Right forelimb (tissue), 1 donor: ENCODE measurements around the gene MARCKS.

Source experiments
- DNase-seq: peaks from one replicate; pipeline ENCODE4 v3.0.0-alpha.2; 2018

The MARCKS gene

GRCh38 chr6:113854531-113855499 is 2.3 kb upstream of the MARCKS start:
- peak; percentile 95 for DNase-seq

DNA sequence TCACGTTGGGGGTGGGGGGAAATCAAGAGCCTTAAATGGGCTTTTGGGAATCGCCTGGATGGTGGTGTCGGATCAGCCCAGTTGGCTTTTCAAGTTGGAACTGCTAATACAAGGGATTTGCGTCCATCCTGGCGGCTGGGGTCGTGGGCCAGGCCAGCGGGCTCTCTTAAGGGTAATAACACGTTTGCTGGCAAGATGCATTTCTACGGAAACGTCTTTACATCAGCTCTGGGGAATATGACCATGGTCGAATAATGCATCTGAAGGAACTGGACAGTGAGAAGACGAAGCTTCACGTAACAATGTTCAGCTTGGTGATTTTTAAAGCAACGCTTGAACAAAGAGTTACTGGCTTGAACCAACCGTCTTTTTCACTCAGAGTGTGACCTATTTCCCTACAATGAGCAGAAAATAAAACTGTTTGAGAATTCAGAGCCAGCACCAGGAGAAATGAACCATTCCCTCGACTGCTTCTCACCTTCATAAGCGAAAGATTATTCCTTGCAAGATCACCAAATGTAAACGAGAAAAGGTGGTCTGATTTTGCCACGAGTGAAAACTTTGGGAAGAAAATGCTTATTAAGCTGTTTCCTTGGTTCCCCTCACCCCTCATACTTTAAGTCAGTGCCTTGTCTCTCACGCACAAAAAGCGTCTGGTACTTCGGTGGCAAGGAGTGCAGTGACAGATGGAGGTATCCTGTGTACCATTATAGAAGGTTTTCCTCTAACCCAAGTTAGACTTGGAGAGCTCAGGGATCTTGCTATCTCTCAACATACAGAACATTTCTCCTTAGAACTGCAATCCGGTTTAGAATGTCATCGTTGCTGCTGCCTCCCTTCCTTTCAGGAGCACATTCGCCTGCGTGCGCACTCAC is 1.4 kb upstream of the MARCKS start:
- DNase-seq: peak; percentile 76

GRCh38 chr6:113856375-113856624 is 845 bp upstream of the MARCKS start:
- DNase-seq: no peak

DNA sequence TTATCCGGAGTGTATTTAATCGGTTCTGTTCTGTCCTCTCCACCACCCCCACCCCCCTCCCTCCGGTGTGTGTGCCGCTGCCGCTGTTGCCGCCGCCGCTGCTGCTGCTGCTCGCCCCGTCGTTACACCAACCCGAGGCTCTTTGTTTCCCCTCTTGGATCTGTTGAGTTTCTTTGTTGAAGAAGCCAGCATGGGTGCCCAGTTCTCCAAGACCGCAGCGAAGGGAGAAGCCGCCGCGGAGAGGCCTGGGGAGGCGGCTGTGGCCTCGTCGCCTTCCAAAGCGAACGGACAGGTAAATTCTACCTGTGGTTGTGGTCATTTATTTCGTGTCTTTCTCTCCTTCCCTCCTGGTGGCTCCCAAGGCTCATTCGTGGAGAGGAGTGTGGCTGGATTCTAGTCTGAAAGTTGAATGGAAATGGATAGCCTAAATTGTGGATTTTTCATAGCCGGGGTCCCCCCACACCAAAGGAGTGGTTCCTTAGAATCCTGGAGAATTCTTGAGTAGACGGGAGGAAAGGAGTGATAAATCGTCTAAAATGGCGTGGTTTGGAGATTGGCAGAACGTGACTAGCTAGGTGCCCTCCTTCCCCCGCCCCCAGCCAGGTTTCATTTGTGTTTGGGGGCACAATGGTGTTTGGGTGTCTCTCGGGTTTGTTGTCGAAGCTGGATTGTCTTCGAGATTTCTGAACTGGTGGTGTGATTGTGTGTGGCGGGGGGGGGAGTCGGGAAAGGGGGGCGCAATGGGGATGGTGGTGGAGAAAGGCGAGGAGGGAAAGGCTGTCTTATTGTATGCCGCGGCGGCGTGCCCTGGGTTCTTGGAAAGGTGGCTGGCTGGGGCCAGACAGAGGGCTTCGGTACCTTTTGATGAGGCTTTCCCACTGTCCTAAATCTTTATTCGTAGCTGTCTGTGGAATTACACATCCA is 673 bp downstream of the MARCKS start:
- DNase-seq: peak; percentile 85

GRCh38 chr6:113858480-113859348 is 1.6 kb downstream of the MARCKS start:
- peak; percentile 96 for DNase-seq

DNA sequence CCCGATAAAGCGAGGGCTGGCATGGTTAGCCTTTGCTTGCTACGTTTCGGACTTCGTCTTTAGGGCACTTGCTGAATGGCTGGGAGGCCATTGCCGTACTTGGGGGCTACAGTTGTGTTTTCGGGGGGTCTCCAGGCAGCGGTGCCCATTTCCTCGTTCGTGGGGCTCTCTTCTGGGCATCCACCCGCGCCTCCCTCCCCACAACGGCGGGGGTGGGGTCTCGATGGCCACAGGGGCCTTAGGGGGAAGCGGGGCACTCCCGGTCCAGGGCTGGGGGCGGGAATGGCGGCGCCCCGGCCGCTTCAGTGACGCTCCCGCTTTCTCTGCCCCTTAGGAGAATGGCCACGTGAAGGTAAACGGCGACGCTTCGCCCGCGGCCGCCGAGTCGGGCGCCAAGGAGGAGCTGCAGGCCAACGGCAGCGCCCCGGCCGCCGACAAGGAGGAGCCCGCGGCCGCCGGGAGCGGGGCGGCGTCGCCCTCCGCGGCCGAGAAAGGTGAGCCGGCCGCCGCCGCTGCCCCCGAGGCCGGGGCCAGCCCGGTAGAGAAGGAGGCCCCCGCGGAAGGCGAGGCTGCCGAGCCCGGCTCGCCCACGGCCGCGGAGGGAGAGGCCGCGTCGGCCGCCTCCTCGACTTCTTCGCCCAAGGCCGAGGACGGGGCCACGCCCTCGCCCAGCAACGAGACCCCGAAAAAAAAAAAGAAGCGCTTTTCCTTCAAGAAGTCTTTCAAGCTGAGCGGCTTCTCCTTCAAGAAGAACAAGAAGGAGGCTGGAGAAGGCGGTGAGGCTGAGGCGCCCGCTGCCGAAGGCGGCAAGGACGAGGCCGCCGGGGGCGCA is 2.4 kb downstream of the MARCKS start:
- DNase-seq: peak; percentile 65

DNA sequence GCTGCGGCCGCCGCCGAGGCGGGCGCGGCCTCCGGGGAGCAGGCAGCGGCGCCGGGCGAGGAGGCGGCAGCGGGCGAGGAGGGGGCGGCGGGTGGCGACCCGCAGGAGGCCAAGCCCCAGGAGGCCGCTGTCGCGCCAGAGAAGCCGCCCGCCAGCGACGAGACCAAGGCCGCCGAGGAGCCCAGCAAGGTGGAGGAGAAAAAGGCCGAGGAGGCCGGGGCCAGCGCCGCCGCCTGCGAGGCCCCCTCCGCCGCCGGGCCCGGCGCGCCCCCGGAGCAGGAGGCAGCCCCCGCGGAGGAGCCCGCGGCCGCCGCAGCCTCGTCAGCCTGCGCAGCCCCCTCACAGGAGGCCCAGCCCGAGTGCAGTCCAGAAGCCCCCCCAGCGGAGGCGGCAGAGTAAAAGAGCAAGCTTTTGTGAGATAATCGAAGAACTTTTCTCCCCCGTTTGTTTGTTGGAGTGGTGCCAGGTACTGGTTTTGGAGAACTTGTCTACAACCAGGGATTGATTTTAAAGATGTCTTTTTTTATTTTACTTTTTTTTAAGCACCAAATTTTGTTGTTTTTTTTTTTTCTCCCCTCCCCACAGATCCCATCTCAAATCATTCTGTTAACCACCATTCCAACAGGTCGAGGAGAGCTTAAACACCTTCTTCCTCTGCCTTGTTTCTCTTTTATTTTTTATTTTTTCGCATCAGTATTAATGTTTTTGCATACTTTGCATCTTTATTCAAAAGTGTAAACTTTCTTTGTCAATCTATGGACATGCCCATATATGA is 3.2 kb downstream of the MARCKS start:
- peak; percentile 64 for DNase-seq

GRCh38 chr6:113862112-113862511 is 5.0 kb downstream of the MARCKS start:
- DNase-seq: no peak

DNA sequence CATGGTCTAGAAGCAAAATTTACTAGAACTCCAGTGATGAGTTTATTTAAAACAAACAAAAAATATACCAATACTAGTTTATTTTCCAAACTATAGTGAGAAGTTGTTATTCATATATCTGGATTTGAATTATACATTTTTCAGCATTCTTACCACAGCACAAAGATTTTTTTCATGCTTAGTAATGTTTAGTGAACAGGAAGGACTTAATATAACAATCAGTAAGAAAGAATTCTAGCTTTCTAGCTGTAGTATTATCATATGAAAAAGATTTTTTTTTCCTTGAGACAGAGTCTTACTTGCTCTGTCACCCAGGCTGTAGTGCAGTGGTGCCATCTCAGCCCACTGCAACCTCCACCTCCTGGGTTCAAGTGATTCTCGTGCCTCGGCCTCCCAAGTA is 13.8 kb downstream of the MARCKS start:
- no peak for DNase-seq

- no peak for DNase-seq
These were observed 14.8 kb downstream of the MARCKS start for GRCh38 chr6:113871975-113872374.

GRCh38 chr6:113873043-113873667 is 16.0 kb downstream of the MARCKS start:
- no peak for DNase-seq

DNA sequence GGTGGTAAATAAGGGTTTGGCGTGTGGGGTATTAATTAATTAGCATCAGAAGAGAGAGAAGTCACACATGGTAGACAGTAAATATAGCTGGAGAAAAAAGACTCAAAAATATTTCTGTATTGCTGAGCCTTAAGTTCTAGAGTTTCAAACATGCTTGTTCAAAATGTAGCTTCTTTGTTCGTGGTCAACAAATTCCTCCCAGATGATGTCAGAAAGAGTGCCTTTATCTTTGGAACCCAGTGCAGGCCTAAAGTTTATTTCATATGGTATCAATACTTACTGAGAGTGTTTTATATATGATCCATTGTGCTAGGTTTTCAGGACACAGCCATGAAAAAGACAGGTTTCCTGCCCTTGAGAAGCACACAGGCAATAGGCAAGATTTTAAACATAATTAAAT is 18.3 kb downstream of the MARCKS start:
- DNase-seq: no peak

DNA sequence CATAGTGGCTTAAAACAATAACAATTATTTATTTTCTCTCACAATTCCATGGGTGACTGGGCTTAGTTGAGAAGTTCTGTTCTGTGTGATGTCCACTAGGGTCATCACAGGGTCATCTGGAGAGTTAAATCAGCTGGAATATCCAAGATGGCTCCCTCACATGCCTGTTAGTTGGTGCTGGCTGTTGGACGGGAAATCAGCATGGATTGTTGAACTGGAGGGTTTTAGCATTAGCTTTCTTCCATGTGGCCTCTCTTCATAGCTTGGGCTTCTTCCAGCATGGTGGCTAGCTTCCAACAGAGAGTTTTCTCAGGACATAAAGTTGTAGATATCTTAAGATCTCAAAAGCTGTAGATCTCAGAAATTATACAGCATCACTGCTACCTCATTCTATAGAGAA is 19.6 kb downstream of the MARCKS start:
- DNase-seq: no peak

DNA sequence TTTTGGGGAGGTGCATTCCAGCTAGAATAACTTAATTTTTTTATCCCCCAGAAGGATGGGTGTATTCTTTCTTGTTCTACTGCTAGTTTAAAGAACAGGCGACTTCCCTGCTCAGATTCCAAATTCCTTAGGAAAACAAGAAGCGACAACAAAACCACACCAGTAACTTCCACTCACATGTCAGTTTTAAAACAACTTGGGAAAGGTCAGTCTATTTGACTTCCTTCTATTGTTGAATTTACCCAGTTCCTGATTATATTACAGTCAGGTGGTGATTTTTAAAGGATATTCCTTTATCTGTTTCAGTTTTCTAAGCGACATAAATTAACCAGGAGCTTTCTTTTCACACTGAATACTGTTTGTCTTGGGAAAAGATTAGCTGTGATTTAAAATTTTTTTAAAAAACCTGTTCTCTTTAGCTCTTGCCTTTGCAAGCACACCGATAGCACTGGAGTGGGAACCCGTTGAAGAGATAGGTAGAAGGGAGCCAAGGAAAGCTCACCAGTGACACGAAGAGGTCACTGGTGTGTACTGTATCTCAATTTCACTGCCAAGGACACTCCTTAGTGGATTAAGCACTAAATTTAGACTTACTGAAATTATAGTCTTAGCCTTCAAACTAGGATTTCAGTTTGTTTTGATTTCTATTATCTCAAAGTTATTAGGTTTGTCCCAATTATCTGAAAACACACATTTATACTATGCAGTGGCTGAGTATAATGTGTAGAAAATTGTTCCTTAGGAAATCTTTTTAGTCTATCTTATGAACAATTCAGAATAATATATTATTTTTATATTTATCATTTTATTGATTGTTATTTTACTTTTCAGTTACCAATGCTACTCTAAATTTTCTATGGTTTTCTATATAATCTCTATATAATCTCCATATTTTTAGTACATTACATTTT is 22.3 kb downstream of the MARCKS start:
- peak; percentile 64 for DNase-seq

DNA sequence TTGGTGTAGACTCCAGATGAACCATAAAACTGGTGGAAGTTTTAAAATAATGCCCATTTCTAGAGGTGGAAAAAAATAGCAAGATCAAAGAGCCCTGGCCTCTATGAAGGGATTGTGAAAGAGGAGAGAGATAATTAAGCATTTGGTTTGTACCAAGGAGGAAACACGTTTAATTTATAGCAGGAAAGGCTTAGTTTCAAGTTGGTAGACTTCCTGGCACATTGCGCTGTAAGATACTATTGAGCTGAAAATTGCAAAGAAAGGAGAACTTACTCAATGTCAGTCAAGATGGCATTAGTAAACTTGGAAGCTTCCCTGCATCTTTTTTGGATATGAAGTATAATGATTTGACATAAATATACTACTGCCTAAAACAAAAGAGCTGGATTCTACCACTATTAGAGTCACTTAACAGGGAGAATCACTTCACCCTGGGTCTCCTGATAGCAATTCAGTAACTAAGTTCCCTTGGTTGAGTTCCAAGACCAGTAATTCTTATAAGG is 24.4 kb downstream of the MARCKS start:
- DNase-seq: no peak

GRCh38 chr6:113882336-113883022 is 25.3 kb downstream of the MARCKS start:
- DNase-seq: no peak

- DNase-seq: no peak
These were observed 26.9 kb downstream of the MARCKS start for GRCh38 chr6:113884011-113884410.

DNA sequence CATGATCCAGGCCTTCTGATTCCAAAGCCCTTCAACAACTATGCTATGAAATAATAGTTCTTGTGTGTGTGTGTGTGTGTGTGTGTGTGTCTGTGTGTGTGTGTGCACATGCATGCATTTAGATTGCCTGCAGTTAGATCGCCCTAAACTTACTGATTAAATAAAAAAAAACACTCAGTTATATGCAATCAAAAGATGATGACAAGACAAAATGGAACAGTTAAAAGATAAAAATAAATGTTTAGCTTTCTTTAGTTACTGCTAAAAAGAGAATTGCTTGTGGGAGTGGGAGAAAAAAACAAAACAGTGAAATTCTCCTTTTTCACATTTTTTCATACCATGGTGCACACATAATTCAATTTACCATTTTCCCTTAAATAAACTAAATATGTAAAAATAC is 29.4 kb downstream of the MARCKS start:
- DNase-seq: no peak
